Right cardiac atrium (tissue), 5 donors: ENCODE results near the gene CDC14C. TPM values are rescaled to one million over a fixed set of nuclear protein-coding genes. Genes with fewer than 3 reads are reported as not detected.

Experiments used
- ATAC-seq, 2 donors: fragments of 200-7000 bp; cut with Tn5 transposase; one replicate each; pipeline versions ENCODE4 v1.8.0 to v1.9.1; 2020; ENCODE audit warnings: moderate library complexity in 2 of 2, mild to moderate bottlenecking in 1 of 2
- DNase-seq, 3 donors: peaks; one replicate each; pipeline ENCODE4 v3.0.0-alpha.2; 2020
- H3K27ac ChIP-seq: one replicate; pipeline ENCODE4 v1.5.1; 2013; ENCODE audit warnings: mild to moderate bottlenecking, low read length, control low read depth, moderate library complexity
- H3K27me3 ChIP-seq: one replicate; pipeline ENCODE4 v1.6.1; 2013; ENCODE audit not compliant: control insufficient read depth, insufficient read depth
- H3K4me1 ChIP-seq: one replicate; pipeline ENCODE4 v1.6.1; 2013; ENCODE audit warnings: low read length; ENCODE audit not compliant: control insufficient read depth, insufficient read depth
- H3K4me3 ChIP-seq: one replicate; pipeline ENCODE4 v1.5.1; 2013; ENCODE audit warnings: low read length, control low read depth
- H3K9me3 ChIP-seq: one replicate; pipeline ENCODE4 v1.6.1; 2013; ENCODE audit warnings: low read length; ENCODE audit not compliant: control insufficient read depth
- WGBS: extraction: QIAGEN DNeasy Blood & Tissue Kit; methylation state at CpG from one replicate; pipeline ENCODE4 v1.1.7; 2013; 5-methylcytosine and 5-hydroxymethylcytosine counted together
- intact Hi-C, 4 donors: fragments of 100-400 bp; cut with DNase I; formaldehyde crosslinking; loops; one replicate each; pipeline versions ENCODE4 v1.11.0 to v1.14.0; 2022 to 2023
- polyA plus RNA-seq: library from polyadenylated mRNA; stranded (reverse); fragments of 200-250 nt; gene quantifications from one replicate; pipeline ENCODE4 v1.2.3, GENCODE V29; 2013
- total RNA-seq, 4 donors: library from RNA; stranded (reverse); fragmentation: NEBNext Ultra II Directional; extraction: Animal tissue kit (Norgen Biotek cat#: 25700); gene quantifications; one replicate each; pipeline ENCODE4 v1.2.1, GENCODE V29; 2021
- donor health status: healthy with polysubstance abuse.
- donor health status: DM: no; HTN: yes; CAD: no.
- donor health status: DM: no; HTN: no; CAD: no.
- donor health status: DM: no; HTN: yes; CAD: no; lungs with severe emphysema.
- donor health status: DM: yes; HTN: yes; CAD: no.

The CDC14C gene
- total and polyA plus RNA-seq, 5 donors = not detected

GRCh38 chr7:48976253-48976652 lies 51.9 kb downstream of the CDC14C start:
- WGBS = 75% methylated on average over 5 of the region's 5 CpGs
- no peak for DNase-seq
- intact Hi-C loops = no loop called here

GRCh38 chr7:48976850-48977249 lies 52.5 kb downstream of the CDC14C start:
- Histone ChIP-seq H3K9me3 (no peaks in the 10 kb centered on the region), H3K27me3 (no peaks in the 10 kb centered on the region), H3K4me3 (no peak overlapping the region), H3K4me1 (no peaks in the 10 kb centered on the region), H3K27ac (no peak overlapping the region)
- DNase-seq = no peak
- intact Hi-C loops = no loop called here
- WGBS = 49% methylated on average over 5 of the region's 5 CpGs
- ATAC-seq = no peak

More at GRCh38 chr7:48976253-48976652, 51.9 kb downstream of the CDC14C start:
- Histone ChIP-seq H3K27me3 (no peaks in the 10 kb centered on the region), H3K9me3 (no peaks in the 10 kb centered on the region), H3K4me3 (no peak overlapping the region), H3K4me1 (no peaks in the 10 kb centered on the region), H3K27ac (no peak overlapping the region)
- no peak for ATAC-seq
